PC-3 (cell line): ENCODE data around the gene MEF2C. TPM values are rescaled to one million over a fixed set of nuclear protein-coding genes. Genes with fewer than 3 reads are reported as not detected.

Source experiments
- ATAC-seq: fragments of 200-7000 bp; cut with Tn5 transposase; 2 replicates; pipeline ENCODE4 v1.9.1; 2020; ENCODE audit warnings: mild to moderate bottlenecking, moderate library complexity
- BruUV-seq: library from RNA; stranded (reverse); fragments of 400-500 nt; replicated peaks from 2 replicates; lab custom pipeline; 2021; lab: Mats Ljungman, UMichigan
- CTCF ChIA-PET: fragments of 300-600 bp; sonication (Branson Sonifier 250); formaldehyde crosslinking; loops from one replicate; lab custom pipeline; 2022; ENCODE audit warnings: antibody characterized with exemption; lab: Charles Lee
- POLR2A ChIA-PET: fragments of 300-600 bp; sonication (Branson Sonifier 250); formaldehyde crosslinking; loops from one replicate; lab custom pipeline; 2022; ENCODE audit warnings: antibody characterized with exemption; ENCODE audit not compliant: unreplicated experiment; lab: Charles Lee
- DNase-seq: peaks from one replicate; pipeline ENCODE4 v3.0.0-alpha.2; 2015
- H2AFZ ChIP-seq: fragments of 300-600 bp; sonication (generic); 2 replicates; pipeline ENCODE4 v1.6.0; 2016; ENCODE audit warnings: antibody characterized with exemption, low read length
- H3F3A ChIP-seq: fragments of 300-600 bp; sonication (generic); one replicate; pipeline ENCODE4 v1.6.0; 2017; ENCODE audit warnings: antibody characterized with exemption, low read length, control low read depth, mild to moderate bottlenecking; ENCODE audit not compliant: unreplicated experiment
- H3K27ac ChIP-seq: fragments of 300-600 bp; sonication (generic); 2 replicates; pipeline ENCODE4 v1.5.1; 2016; ENCODE audit warnings: mild to moderate bottlenecking, low read length
- H3K27me3 ChIP-seq: fragments of 300-600 bp; sonication (generic); 2 replicates; pipeline ENCODE4 v1.6.1; 2016; ENCODE audit warnings: low read length, mixed read lengths
- H3K36me3 ChIP-seq: fragments of 300-600 bp; sonication (generic); 2 replicates; pipeline ENCODE4 v1.6.1; 2016; ENCODE audit warnings: low read depth, mixed run types, low read length, mixed read lengths
- H3K4me1 ChIP-seq: fragments of 300-600 bp; sonication (generic); 2 replicates; pipeline ENCODE4 v1.5.1; 2016; ENCODE audit warnings: low read length; ENCODE audit not compliant: insufficient read depth
- H3K4me2 ChIP-seq: fragments of 300-600 bp; sonication (generic); 2 replicates; pipeline ENCODE4 v1.6.0; 2016; ENCODE audit warnings: low read length
- H3K4me3 ChIP-seq: fragments of 300-600 bp; sonication (generic); 2 replicates; pipeline ENCODE4 v1.5.1; 2016; ENCODE audit warnings: mild to moderate bottlenecking, low read length, mixed read lengths
- H3K79me2 ChIP-seq: fragments of 300-600 bp; sonication (generic); 2 replicates; pipeline ENCODE4 v1.6.1; 2017; ENCODE audit warnings: low read length, mixed read lengths
- H3K9ac ChIP-seq: fragments of 300-600 bp; sonication (generic); 2 replicates; pipeline ENCODE4 v1.6.0; 2016; ENCODE audit warnings: mild to moderate bottlenecking, low read length
- H3K9me2 ChIP-seq: fragments of 300-600 bp; sonication (generic); replicated peaks from 2 replicates; pipeline ENCODE4 v1.6.1; 2016; ENCODE audit warnings: mixed run types, low read length, mixed read lengths
- H3K9me3 ChIP-seq: fragments of 300-600 bp; sonication (generic); 2 replicates; pipeline ENCODE4 v1.6.1; 2016; ENCODE audit warnings: low read length, mixed read lengths
- H4K20me1 ChIP-seq: fragments of 300-600 bp; sonication (generic); 2 replicates; pipeline ENCODE4 v1.6.1; 2016; ENCODE audit warnings: low read length, mixed read lengths
- EZH2phosphoT487 ChIP-seq: fragments of 300-600 bp; sonication (generic); IDR thresholded peaks from 2 replicates; pipeline ENCODE4 v1.6.1; 2018; ENCODE audit warnings: mild to moderate bottlenecking, antibody characterized with exemption, low read length, borderline replicate concordance
- intact Hi-C: fragments of 100-400 bp; cut with micrococcal nuclease; formaldehyde crosslinking; loops from 2 replicates; pipeline ENCODE4 v1.9.0; 2023
- total RNA-seq: library from RNA; depleted of rRNA; stranded (reverse); fragments of >200 nt; gene quantifications from 2 replicates; pipeline ENCODE4 v1.2.3, GENCODE V29; 2014
- TF ChIP-seq, protein P1 (sequence below): fragments of 300-600 bp; sonication (generic); conservative IDR thresholded peaks from 2 replicates; pipeline ENCODE4 v1.5.1; 2017; ENCODE audit warnings: antibody characterized with exemption, low read depth, mild to moderate bottlenecking, low read length

MEF2C gene
- total RNA-seq, 1 experiment from 2014 or later: 8.0 TPM

DNA sequence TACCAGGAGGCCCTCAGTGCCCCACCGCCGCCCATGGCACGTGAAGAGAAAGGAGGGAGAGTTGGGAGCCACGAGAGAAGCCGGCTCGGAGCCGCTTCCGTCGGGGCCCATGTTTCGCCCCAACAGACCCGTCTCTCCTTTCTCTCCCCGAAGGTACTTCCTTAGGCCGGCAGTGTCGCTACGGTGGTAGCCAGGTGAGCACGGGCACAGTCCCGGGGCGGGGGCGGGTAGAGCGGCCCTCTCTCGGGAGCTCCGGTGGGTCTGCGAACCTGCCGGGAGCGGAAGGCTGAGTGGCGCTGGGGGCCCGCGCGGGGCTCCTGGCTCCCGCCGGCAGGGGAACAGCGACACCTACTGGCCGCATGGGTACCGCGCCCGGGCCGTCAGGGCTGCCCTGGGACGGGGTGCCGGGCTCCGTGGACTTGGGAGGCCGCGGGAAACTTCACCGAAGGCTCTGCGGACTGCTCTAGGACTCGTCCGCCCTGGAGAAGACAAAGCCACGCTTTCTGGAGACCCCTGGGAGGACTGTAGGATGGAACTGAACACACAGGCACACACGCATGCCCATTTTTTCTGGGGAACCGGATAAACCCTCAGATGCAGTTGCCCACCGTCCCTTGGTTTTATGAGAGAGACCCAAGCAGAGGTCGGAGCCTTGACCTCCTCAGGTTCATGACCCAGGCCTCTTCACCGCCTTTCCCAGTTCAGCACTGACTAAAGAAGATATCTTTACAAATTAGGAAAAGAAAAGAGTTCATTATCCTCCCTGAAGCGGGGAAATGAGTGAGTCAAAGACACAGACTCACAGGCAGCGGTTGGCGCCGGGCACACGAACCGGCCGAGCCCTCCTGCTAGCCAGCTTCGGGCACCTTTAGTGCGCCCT, 202.5 kb downstream of the MEF2C start:
- peak overlapping the region; percentile 75 for H3K9ac ChIP-seq
- intact Hi-C loops: loop anchor here (1.0 to 2.0 kb wide), 2 partner anchors 412 to 539 kb away; partner anchors contain the start of gene TMEM161B
- no peaks in the 10 kb centered on the region for H3K9me2 ChIP-seq
- TF ChIP-seq EZH2phosphoT487: no peak
- TF ChIP-seq, protein P1, sequence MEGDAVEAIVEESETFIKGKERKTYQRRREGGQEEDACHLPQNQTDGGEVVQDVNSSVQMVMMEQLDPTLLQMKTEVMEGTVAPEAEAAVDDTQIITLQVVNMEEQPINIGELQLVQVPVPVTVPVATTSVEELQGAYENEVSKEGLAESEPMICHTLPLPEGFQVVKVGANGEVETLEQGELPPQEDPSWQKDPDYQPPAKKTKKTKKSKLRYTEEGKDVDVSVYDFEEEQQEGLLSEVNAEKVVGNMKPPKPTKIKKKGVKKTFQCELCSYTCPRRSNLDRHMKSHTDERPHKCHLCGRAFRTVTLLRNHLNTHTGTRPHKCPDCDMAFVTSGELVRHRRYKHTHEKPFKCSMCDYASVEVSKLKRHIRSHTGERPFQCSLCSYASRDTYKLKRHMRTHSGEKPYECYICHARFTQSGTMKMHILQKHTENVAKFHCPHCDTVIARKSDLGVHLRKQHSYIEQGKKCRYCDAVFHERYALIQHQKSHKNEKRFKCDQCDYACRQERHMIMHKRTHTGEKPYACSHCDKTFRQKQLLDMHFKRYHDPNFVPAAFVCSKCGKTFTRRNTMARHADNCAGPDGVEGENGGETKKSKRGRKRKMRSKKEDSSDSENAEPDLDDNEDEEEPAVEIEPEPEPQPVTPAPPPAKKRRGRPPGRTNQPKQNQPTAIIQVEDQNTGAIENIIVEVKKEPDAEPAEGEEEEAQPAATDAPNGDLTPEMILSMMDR: peak; percentile 89
- H3K27me3 ChIP-seq: no peaks in the 10 kb centered on the region
- H3K79me2 ChIP-seq: no peaks in the 10 kb centered on the region
- H3K27ac ChIP-seq: no peak overlapping the region
- peak; percentile 96 for ATAC-seq
- POLR2A ChIA-PET: interaction anchor here (0.9 kb wide), 1 partner anchor 20 kb away, joined by 4 read pairs; no protein-coding TSS in a partner anchor
- CTCF ChIA-PET: interaction anchor here (0.6 to 1.0 kb wide), 6 partner anchors 19 to 1268 kb away, joined by 3 to 13 read pairs (median 6); partner anchors contain the start of gene CCNH
- no peaks in the 10 kb centered on the region for H3K36me3 ChIP-seq
- BruUV-seq: TSS peak; percentile 41
- no peaks in the 10 kb centered on the region for H3K9me3 ChIP-seq
- H3F3A ChIP-seq: no peaks in the 10 kb centered on the region
- H4K20me1 ChIP-seq: no peaks in the 10 kb centered on the region
- H2AFZ ChIP-seq: peak overlapping the region; percentile 94
- H3K4me2 ChIP-seq: peak overlapping the region; percentile 89
- H3K4me1 ChIP-seq: peaks cover 6% of the 10 kb centered on the region; the same call in 1 of the 2 replicates
- peak; percentile 80 for DNase-seq
- peak overlapping the region; percentile 85 for H3K4me3 ChIP-seq

DNA sequence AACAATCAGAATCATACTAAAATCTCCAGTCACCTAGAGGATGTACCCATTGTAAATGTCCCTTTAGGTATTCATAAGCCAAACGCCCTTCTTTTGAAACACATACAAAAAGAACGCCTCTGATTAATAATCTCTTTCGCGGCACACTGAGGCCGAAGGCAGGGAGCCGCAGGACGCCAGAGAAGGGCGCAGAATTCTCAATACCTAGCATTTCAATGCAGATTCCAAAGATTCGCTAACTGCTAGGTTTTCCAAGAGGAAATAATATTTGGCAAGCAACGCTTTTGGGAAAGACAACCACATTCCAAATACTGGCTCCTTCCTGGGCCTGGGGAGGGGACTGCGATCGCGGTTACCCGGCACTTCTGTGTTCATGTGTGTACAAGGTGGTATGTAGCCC, 203.3 kb downstream of the MEF2C start:
- Histone ChIP-seq H3K27ac (no peak overlapping the region), H3K4me1 (peaks cover 6% of the 10 kb centered on the region; the same call in 1 of the 2 replicates), H2AFZ (no peak overlapping the region), H3F3A (no peaks in the 10 kb centered on the region), H3K9me2 (no peaks in the 10 kb centered on the region), H3K9me3 (no peaks in the 10 kb centered on the region), H3K4me2 (no peak overlapping the region), H3K79me2 (no peaks in the 10 kb centered on the region), H3K9ac (no peak overlapping the region), H4K20me1 (no peaks in the 10 kb centered on the region), H3K27me3 (no peaks in the 10 kb centered on the region), H3K4me3 (no peak overlapping the region), H3K36me3 (no peaks in the 10 kb centered on the region)
- intact Hi-C loops: loop anchor here (1.0 to 2.0 kb wide), 2 partner anchors 411 to 538 kb away; partner anchors contain the start of gene TMEM161B
- ChIA-PET POLR2A (interaction anchor here (0.9 kb wide), 1 partner anchor 19 kb away, joined by 4 read pairs; no protein-coding TSS in a partner anchor), CTCF (interaction anchor here (0.6 to 1.0 kb wide), 4 partner anchors 19 to 539 kb away, joined by 3 to 13 read pairs (median 6); no protein-coding TSS in a partner anchor)
- DNase-seq: no peak
- BruUV-seq: TSS peak; percentile 78
- TF ChIP-seq, protein P1: no peak
- no peak for ATAC-seq
